K562 (cell line): ENCODE data around the gene SCMH1. TPM values are rescaled to one million over a fixed set of nuclear protein-coding genes. Genes with fewer than 3 reads are reported as not detected.

Experiments used
- BMI1 ChIP-seq: fragments of 150-350 bp; IDR thresholded peaks from 2 replicates; pipeline ENCODE4 v1.6.1; 2014; ENCODE audit warnings: low read length
- CBX8 ChIP-seq: fragments of 200-600 bp; sonication (generic); IDR thresholded peaks from 2 replicates; pipeline ENCODE4 v1.6.1; 2012; ENCODE audit warnings: borderline replicate concordance, mixed run types, low read depth, mild to moderate bottlenecking, moderate library complexity, mixed read lengths, low read length, control low read depth, inconsistent platforms; ENCODE audit not compliant: poor library complexity, severe bottlenecking; ENCODE audit errors: extremely low read depth
- ESRRB ChIP-seq: fragments of 250-450 bp; sonication (Bioruptor Pico); IDR thresholded peaks from 2 replicates; pipeline ENCODE4 v1.5.0; 2020; ENCODE audit warnings: mild to moderate bottlenecking, moderate library complexity, borderline replicate concordance
- EWSR1 ChIP-seq: fragments of 450-650 bp; IDR thresholded peaks from 2 replicates; pipeline ENCODE4 v1.6.1; 2018; ENCODE audit warnings: borderline replicate concordance, mild to moderate bottlenecking, low read depth, moderate library complexity; ENCODE audit not compliant: partially characterized antibody
- FOXA1 ChIP-seq: fragments of 450-650 bp; IDR thresholded peaks from 2 replicates; pipeline ENCODE4 v1.6.1; 2016; ENCODE audit warnings: mild to moderate bottlenecking, borderline replicate concordance
- FOXK2 ChIP-seq, 2 experiments: fragments of 450-650 bp; IDR thresholded peaks in 1 of 2; conservative IDR thresholded peaks in 1 of 2; 2 replicates each; pipeline ENCODE4 v1.6.1; 2016; ENCODE audit warnings: low read depth in 2 of 2, mild to moderate bottlenecking in 1 of 2
- MBD2 ChIP-seq: sonication (generic); IDR thresholded peaks from 2 replicates; pipeline ENCODE4 v1.6.1; 2016; ENCODE audit warnings: low read depth, borderline replicate concordance
- MED1 ChIP-seq: sonication (generic); formaldehyde crosslinking; IDR thresholded peaks from 2 replicates; pipeline ENCODE4 v1.8.1; 2023; ENCODE audit warnings: missing genetic modification reagents, borderline replicate concordance
- NFIX ChIP-seq: fragments of 250-450 bp; sonication (Bioruptor Pico); IDR thresholded peaks from 2 replicates; pipeline ENCODE4 v1.4.0; 2020; ENCODE audit warnings: low read depth, mild to moderate bottlenecking, moderate library complexity
- NR2C1 ChIP-seq, 2 experiments: fragments of 450-650 bp; IDR thresholded peaks; 2 replicates each; pipeline ENCODE4 v1.6.1; 2017; ENCODE audit warnings: mild to moderate bottlenecking in 2 of 2, antibody characterized with exemption in 1 of 2, inconsistent platforms in 1 of 2, missing compliant biosample characterization in 1 of 2, missing genetic modification characterization in 1 of 2
- POLR2A ChIP-seq: fragments of 450-650 bp; conservative IDR thresholded peaks from 2 replicates; pipeline ENCODE4 v1.6.1; 2016
- POLR2H ChIP-seq: IDR thresholded peaks from 2 replicates; pipeline ENCODE4 v1.6.1; 2016; ENCODE audit warnings: missing genetic modification characterization, low read depth, mild to moderate bottlenecking, control low read depth, missing compliant biosample characterization, moderate library complexity
- SRSF7 ChIP-seq: fragments of 200-400 bp; formaldehyde crosslinking; optimal IDR thresholded peaks from 2 replicates; pipeline ENCODE3; 2017; ENCODE audit warnings: mild to moderate bottlenecking, low read depth, low read length
- ZNF174 ChIP-seq: fragments of 250-450 bp; sonication (Bioruptor Pico); IDR thresholded peaks from 2 replicates; pipeline ENCODE4 v1.4.0; 2020; ENCODE audit warnings: mild to moderate bottlenecking
- ZNF197 ChIP-seq: fragments of 200-800 bp; sonication (Bioruptor generic); IDR thresholded peaks from 2 replicates; pipeline ENCODE4 v1.6.1; 2016; ENCODE audit warnings: low read depth, missing genetic modification characterization, missing compliant biosample characterization
- ZNF212 ChIP-seq: fragments of 450-650 bp; formaldehyde crosslinking; IDR thresholded peaks from 2 replicates; pipeline ENCODE4 v1.4.0; 2020; ENCODE audit warnings: mild to moderate bottlenecking
- ZNF232 ChIP-seq: sonication (generic); formaldehyde crosslinking; IDR thresholded peaks from 2 replicates; pipeline ENCODE4 v1.8.0; 2022; ENCODE audit warnings: mild to moderate bottlenecking, missing genetic modification reagents
- ZNF41 ChIP-seq: fragments of 250-450 bp; sonication (Bioruptor Pico); conservative IDR thresholded peaks from 2 replicates; pipeline ENCODE4 v1.4.0; 2020; ENCODE audit warnings: mild to moderate bottlenecking
- polyA plus RNA-seq, 8 experiments: library from polyadenylated mRNA; depleted of rRNA in 4 of 8; stranded (reverse) in 5 of 8; unstranded in 3 of 8; fragments of >200 nt; fragmentation: Nextera tagmentation in 2 of 8; fragmentation: Illumina TruSeq in 1 of 8; extraction: Ambion mirVana in 2 of 8; extraction: Trizol in 1 of 8; gene quantifications; 2 replicates each; pipeline versions ENCODE4 v1.2.1 to v1.2.3, GENCODE V29; 2011 to 2014; ENCODE audit warnings: inconsistent platforms in 1 of 8, missing spikeins in 1 of 8
- total RNA-seq, 7 experiments: library from RNA; depleted of rRNA in 6 of 7; stranded (reverse); fragments of >200 nt in 6 of 7; fragmentation: Illumina TruSeq in 2 of 7; extraction: Trizol in 2 of 7; gene quantifications; 2 replicates each; pipeline versions ENCODE4 v1.2.1 to v1.2.3, GENCODE V29; 2011 to 2021; ENCODE audit warnings: low replicate concordance in 1 of 7
- TF ChIP-seq, protein P1 (sequence below): fragments of 250-450 bp; sonication (Bioruptor Pico); IDR thresholded peaks from 2 replicates; pipeline ENCODE4 v1.8.0; 2021; ENCODE audit warnings: moderate library complexity, mild to moderate bottlenecking, inconsistent platforms
- TF ChIP-seq, protein P2 (sequence below): fragments of 250-450 bp; sonication (Bioruptor Pico); IDR thresholded peaks from 2 replicates; pipeline ENCODE4 v1.4.0; 2020; ENCODE audit warnings: mild to moderate bottlenecking, moderate library complexity, borderline replicate concordance
- TF ChIP-seq, protein P3 (sequence below): sonication (generic); formaldehyde crosslinking; IDR thresholded peaks from 2 replicates; pipeline ENCODE4 v1.8.0; 2022; ENCODE audit warnings: missing genetic modification reagents, mild to moderate bottlenecking, moderate library complexity, borderline replicate concordance
- TF ChIP-seq, protein P4 (sequence below): sonication (generic); formaldehyde crosslinking; IDR thresholded peaks from 2 replicates; pipeline ENCODE4 v1.8.0; 2022; ENCODE audit warnings: mild to moderate bottlenecking, missing genetic modification reagents
- TF ChIP-seq, protein P5 (sequence below): conservative IDR thresholded peaks from 2 replicates; pipeline ENCODE4 v1.6.1; 2011; ENCODE audit warnings: low read depth, mild to moderate bottlenecking, low read length; ENCODE audit not compliant: control insufficient read depth

The SCMH1 gene
- total and polyA plus RNA-seq, 9 of the 15 experiments (the other 6 are each of a cell fraction or from before 2014, with no cell fraction given) = 8.5 to 37.0 (median 26.8) TPM

DNA sequence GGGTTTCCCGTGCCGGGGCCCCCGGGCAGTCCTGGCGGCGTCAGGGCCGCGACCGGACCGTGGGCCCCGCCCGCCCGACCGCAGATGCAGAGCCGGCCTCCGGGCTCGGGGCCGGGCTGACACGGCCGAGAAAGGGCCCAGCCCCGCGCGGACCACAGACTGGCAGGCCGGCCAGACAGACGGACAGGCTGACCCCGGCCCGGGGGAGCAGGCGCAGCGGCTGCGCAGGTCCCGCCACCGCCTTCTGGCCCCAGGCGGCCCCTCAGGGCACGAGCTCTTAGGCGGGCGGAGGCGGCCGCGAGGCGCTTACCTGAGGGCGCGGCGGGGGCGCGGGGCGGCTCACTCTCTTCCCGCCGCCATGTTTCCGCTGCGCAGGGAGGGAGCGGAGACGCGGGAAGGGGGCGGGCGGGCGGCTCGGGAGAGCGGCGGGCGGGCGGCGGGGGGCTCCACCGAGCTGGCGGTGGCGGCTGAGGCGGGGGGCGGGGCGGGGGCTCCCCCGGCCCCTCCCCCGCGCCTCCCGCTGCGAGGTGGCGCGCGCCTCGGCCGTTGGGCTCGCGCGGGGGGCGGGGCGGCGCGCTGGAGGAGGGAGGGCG, at the start of gene SCMH1 (continued):
- TF ChIP-seq, protein P1, sequence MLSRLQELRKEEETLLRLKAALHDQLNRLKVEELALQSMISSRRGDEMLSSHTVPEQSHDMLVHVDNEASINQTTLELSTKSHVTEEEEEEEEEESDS (CRISPR knock-in tag) = no peak
- TF ChIP-seq NR2C1 (IDR thresholded peaks at IDR 0.05) (no peak), NR2C1 (tag; IDR thresholded peaks at IDR 0.05) (no peak), ZNF174 (CRISPR knock-in tag) (no peak), POLR2H (tag) (no peak; the same call in 1 of the 2 replicates), NFIX (CRISPR knock-in tag) (no peak), ZNF41 (CRISPR knock-in tag) (no peak), CBX8 (no peak), ESRRB (CRISPR knock-in tag) (no peak), BMI1 (no peak), ZNF197 (CRISPR knock-in tag) (no peak), ZNF232 (CRISPR knock-in tag) (no peak), SRSF7 (no peak), MBD2 (no peak), FOXK2 (conservative IDR thresholded peaks at IDR 0.05 in 1 of 2, IDR thresholded peaks at IDR 0.05 in 1 of 2; ENCODE audit: low read depth in 2 of 2) (no peak), ZNF212 (no peak), FOXA1 (no peak), EWSR1 (no peak), MED1 (no peak), POLR2A (peak; percentile 66)
- TF ChIP-seq, protein P2, sequence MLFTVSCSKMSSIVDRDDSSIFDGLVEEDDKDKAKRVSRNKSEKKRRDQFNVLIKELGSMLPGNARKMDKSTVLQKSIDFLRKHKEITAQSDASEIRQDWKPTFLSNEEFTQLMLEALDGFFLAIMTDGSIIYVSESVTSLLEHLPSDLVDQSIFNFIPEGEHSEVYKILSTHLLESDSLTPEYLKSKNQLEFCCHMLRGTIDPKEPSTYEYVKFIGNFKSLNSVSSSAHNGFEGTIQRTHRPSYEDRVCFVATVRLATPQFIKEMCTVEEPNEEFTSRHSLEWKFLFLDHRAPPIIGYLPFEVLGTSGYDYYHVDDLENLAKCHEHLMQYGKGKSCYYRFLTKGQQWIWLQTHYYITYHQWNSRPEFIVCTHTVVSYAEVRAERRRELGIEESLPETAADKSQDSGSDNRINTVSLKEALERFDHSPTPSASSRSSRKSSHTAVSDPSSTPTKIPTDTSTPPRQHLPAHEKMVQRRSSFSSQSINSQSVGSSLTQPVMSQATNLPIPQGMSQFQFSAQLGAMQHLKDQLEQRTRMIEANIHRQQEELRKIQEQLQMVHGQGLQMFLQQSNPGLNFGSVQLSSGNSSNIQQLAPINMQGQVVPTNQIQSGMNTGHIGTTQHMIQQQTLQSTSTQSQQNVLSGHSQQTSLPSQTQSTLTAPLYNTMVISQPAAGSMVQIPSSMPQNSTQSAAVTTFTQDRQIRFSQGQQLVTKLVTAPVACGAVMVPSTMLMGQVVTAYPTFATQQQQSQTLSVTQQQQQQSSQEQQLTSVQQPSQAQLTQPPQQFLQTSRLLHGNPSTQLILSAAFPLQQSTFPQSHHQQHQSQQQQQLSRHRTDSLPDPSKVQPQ = no peak
- TF ChIP-seq, protein P3, sequence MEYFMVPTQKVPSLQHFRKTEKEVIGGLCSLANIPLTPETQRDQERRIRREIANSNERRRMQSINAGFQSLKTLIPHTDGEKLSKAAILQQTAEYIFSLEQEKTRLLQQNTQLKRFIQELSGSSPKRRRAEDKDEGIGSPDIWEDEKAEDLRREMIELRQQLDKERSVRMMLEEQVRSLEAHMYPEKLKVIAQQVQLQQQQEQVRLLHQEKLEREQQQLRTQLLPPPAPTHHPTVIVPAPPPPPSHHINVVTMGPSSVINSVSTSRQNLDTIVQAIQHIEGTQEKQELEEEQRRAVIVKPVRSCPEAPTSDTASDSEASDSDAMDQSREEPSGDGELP (CRISPR knock-in tag) = no peak
- TF ChIP-seq, protein P4, sequence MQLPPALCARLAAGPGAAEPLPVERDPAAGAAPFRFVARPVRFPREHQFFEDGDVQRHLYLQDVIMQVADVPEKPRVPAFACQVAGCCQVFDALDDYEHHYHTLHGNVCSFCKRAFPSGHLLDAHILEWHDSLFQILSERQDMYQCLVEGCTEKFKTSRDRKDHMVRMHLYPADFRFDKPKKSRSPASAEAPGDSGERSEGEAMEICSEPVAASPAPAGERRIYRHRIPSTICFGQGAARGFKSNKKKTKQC = no peak; the same call in 1 of the 2 replicates
- TF ChIP-seq, protein P5, sequence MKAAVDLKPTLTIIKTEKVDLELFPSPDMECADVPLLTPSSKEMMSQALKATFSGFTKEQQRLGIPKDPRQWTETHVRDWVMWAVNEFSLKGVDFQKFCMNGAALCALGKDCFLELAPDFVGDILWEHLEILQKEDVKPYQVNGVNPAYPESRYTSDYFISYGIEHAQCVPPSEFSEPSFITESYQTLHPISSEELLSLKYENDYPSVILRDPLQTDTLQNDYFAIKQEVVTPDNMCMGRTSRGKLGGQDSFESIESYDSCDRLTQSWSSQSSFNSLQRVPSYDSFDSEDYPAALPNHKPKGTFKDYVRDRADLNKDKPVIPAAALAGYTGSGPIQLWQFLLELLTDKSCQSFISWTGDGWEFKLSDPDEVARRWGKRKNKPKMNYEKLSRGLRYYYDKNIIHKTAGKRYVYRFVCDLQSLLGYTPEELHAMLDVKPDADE = peak; percentile 45; the same call in 1 of the 2 replicates
